Measurements from ENCODE around the gene PAK1IP1. TPM values are rescaled to one million over a fixed set of nuclear protein-coding genes. Genes with fewer than 3 reads are reported as not detected.
A peak's percentile ranks its signal among the peaks of the same experiment; 100 is the strongest.
"Not testable (repeated sequence)": the region's sequence is repeated elsewhere in the genome, so short reads cannot be mapped to it uniquely, and the experiment has no call there.

Gene PAK1IP1
- polyA plus RNA-seq, 1 donor = 15.2 TPM

- Histone ChIP-seq H3K9me3 (ENCODE audit: control insufficient read depth, low read depth, low read length) (no peaks in the 10 kb centered on the region), H3K4me1 (ENCODE audit: control insufficient read depth, insufficient read depth, low read length) (no peaks in the 10 kb centered on the region), H3K4me3 (ENCODE audit: low read length) (no peak overlapping the region), H3K27ac (ENCODE audit: low read length) (no peak overlapping the region), H3K27me3 (ENCODE audit: control insufficient read depth, insufficient read depth, low read length) (no peaks in the 10 kb centered on the region), H3K36me3 (ENCODE audit: control insufficient read depth, insufficient read depth, low read length) (peaks cover 4% of the 10 kb centered on the region)
- DNase-seq = no peak
These were observed 45.3 kb downstream of the PAK1IP1 start for GRCh38 chr6:10740061-10740460.

GRCh38 chr6:10741643-10742042 is 46.9 kb downstream of the PAK1IP1 start:
- H3K4me3 ChIP-seq (ENCODE audit: low read length); H3K9me3 ChIP-seq (ENCODE audit: control insufficient read depth, low read depth, low read length); H3K27ac ChIP-seq (ENCODE audit: low read length); DNase-seq; H3K4me1 ChIP-seq (ENCODE audit: control insufficient read depth, insufficient read depth, low read length); H3K27me3 ChIP-seq (ENCODE audit: control insufficient read depth, insufficient read depth, low read length); H3K36me3 ChIP-seq (ENCODE audit: control insufficient read depth, insufficient read depth, low read length): not testable (repeated sequence)
- WGBS (ENCODE audit: insufficient coverage, low lambda C conversion rate) = no CpG with 5 or more reads among the region's 4 CpGs

DNA sequence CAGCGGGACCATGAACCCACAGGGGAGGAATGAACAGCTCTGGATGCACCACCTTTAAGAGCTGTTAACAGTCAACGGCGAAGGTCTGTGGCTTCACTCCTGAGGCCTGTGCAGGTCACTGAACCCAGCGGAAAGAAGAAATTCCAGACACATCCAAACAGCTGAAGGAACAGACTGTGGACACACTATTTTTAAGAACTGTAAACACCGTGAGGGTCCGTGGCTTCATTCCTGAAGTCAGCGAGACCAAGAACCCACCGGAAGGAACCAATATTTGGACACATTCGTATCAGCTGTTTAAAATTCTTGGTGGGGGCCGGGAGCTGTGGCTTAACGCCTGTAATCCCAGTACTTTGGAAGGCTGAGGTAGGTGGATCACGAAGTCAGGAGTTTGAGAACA is 47.5 kb downstream of the PAK1IP1 start:
- WGBS (ENCODE audit: insufficient coverage, low lambda C conversion rate) = no CpG with 5 or more reads among the region's 12 CpGs
- Histone ChIP-seq H3K27ac (ENCODE audit: low read length) (no peak overlapping the region), H3K36me3 (ENCODE audit: control insufficient read depth, insufficient read depth, low read length) (peaks cover 4% of the 10 kb centered on the region), H3K4me3 (ENCODE audit: low read length) (no peak overlapping the region), H3K9me3 (ENCODE audit: control insufficient read depth, low read depth, low read length) (no peaks in the 10 kb centered on the region), H3K27me3 (ENCODE audit: control insufficient read depth, insufficient read depth, low read length) (no peaks in the 10 kb centered on the region), H3K4me1 (ENCODE audit: control insufficient read depth, insufficient read depth, low read length) (no peaks in the 10 kb centered on the region)
- no peak for DNase-seq

- no peaks in the 10 kb centered on the region for H3K27me3 ChIP-seq (ENCODE audit: control insufficient read depth, insufficient read depth, low read length)
These were observed 48.7 kb downstream of the PAK1IP1 start for GRCh38 chr6:10743515-10743914.

GRCh38 chr6:10745116-10745515 is 50.3 kb downstream of the PAK1IP1 start:
- H3K4me3 ChIP-seq (ENCODE audit: low read length) = no peak overlapping the region
- H3K9me3 ChIP-seq (ENCODE audit: control insufficient read depth, low read depth, low read length) = no peaks in the 10 kb centered on the region
- no peaks in the 10 kb centered on the region for H3K27me3 ChIP-seq (ENCODE audit: control insufficient read depth, insufficient read depth, low read length)
- no peak overlapping the region for H3K27ac ChIP-seq (ENCODE audit: low read length)
- WGBS (ENCODE audit: insufficient coverage, low lambda C conversion rate) = 100% methylated on average over 1 of the region's 5 CpGs
- H3K4me1 ChIP-seq (ENCODE audit: control insufficient read depth, insufficient read depth, low read length) = peaks cover 18% of the 10 kb centered on the region
- DNase-seq = no peak
- H3K36me3 ChIP-seq (ENCODE audit: control insufficient read depth, insufficient read depth, low read length) = peaks cover 2% of the 10 kb centered on the region

More at GRCh38 chr6:10743515-10743914, 48.7 kb downstream of the PAK1IP1 start:
- Histone ChIP-seq H3K36me3 (ENCODE audit: control insufficient read depth, insufficient read depth, low read length) (peaks cover 4% of the 10 kb centered on the region), H3K9me3 (ENCODE audit: control insufficient read depth, low read depth, low read length) (no peaks in the 10 kb centered on the region), H3K4me1 (ENCODE audit: control insufficient read depth, insufficient read depth, low read length) (peaks cover 2% of the 10 kb centered on the region), H3K27ac (ENCODE audit: low read length) (no peak overlapping the region), H3K4me3 (ENCODE audit: low read length) (no peak overlapping the region)
- no CpG with 5 or more reads among the region's 6 CpGs for WGBS (ENCODE audit: insufficient coverage, low lambda C conversion rate)
- DNase-seq = no peak

DNA sequence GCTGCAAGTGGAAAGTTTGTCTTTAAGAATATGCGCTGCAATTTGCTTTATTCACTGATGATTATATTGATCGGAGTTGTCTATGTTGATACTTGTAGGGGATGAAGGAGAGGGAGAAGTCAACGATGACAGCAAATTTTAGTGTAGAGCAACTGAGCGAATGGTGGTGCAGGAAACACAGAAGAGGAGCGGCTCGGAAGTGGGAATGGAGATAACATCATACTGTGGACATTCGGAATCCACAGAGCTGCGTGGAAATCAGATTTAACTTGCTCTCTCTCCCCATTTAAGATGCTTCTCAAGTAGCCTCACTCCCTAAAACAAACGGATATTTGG is 52.1 kb downstream of the PAK1IP1 start:
- 74% methylated on average over 3 of the region's 9 CpGs for WGBS (ENCODE audit: insufficient coverage, low lambda C conversion rate)
- peak overlapping the region; percentile 61 for H3K27ac ChIP-seq (ENCODE audit: low read length)
- H3K9me3 ChIP-seq (ENCODE audit: control insufficient read depth, low read depth, low read length) = no peaks in the 10 kb centered on the region

DNA sequence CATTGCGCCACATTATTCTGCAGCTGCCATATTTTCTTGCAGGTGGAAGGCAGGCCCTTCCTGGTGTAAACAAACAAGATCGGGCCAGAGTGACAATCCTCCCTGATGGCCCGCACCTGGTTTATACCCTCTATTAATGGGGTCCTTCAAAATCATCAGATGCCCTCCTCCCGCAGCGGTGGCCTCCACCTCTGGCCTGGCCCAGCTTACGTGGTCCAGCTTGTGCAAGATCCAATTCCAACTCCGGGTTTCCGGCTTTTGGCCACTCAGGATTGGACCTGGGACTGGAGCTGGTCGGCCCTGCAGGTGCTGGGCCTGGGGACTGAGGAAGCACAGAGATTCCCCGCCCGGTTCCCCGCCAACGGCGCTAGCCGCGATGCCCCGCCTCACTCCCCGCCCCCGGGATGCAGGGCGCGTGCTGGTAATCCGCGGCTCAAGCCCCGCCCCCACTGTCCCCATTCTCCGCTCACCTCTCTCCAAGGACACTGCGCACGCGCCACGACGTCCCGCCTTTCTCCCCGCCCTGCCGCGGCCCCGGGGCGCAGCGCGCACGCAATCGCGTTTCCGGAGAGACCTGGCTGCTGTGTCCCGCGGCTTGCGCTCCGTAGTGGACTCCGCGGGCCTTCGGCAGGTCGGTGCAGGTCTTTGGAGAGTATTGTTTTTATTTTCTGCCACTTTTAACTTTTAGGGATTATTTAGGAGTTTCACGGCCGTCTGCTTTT is 52.6 kb downstream of the PAK1IP1 start, which contains the start of gene TMEM14B:
Gene TMEM14B, plus strand, starts transcription at position 555 of the 722 bp plus-strand sequence. CDS start 1,441 bp downstream, outside the sequence.
- no peaks in the 10 kb centered on the region for H3K27me3 ChIP-seq (ENCODE audit: control insufficient read depth, insufficient read depth, low read length)
- H3K27ac ChIP-seq (ENCODE audit: low read length) = peak within 1 kb of the TSS; percentile 62
- H3K9me3 ChIP-seq (ENCODE audit: control insufficient read depth, low read depth, low read length) = no peaks in the 10 kb centered on the region
- H3K4me3 ChIP-seq (ENCODE audit: low read length) = peak within 1 kb of the TSS; percentile 83
- peaks cover 13% of the 10 kb centered on the region for H3K36me3 ChIP-seq (ENCODE audit: control insufficient read depth, insufficient read depth, low read length)
- WGBS (ENCODE audit: insufficient coverage, low lambda C conversion rate) = no CpG with 5 or more reads among the region's 52 CpGs
- peak; percentile 98 to 99 for DNase-seq
- H3K4me1 ChIP-seq (ENCODE audit: control insufficient read depth, insufficient read depth, low read length) = peaks cover 19% of the 10 kb centered on the region

More for the DNA sequence above, 52.1 kb downstream of the PAK1IP1 start:
- no peaks in the 10 kb centered on the region for H3K27me3 ChIP-seq (ENCODE audit: control insufficient read depth, insufficient read depth, low read length)
- H3K4me1 ChIP-seq (ENCODE audit: control insufficient read depth, insufficient read depth, low read length) = peaks cover 19% of the 10 kb centered on the region
- H3K4me3 ChIP-seq (ENCODE audit: low read length) = peak overlapping the region; percentile 83
- H3K36me3 ChIP-seq (ENCODE audit: control insufficient read depth, insufficient read depth, low read length) = peaks cover 13% of the 10 kb centered on the region
- DNase-seq = no peak

DNA sequence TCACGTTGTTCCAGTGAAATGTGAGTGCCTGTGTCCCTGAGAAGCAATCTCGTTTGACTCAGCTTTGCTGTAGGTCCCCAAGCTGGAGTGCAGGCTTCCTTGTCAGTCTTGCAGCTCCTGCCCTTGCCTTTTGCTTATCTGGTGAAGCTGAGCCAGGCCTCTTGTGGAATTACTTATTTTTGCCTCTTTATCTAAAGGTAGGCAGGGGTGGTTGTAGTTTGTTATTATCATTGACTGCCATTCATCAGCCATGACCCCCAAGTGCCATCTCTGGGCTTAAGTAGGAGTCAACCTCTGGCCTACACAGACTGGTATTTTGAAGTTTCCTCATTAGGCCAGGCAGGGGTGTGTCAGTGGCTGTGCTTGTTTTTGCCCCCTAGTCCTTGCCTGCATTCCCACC is 55.0 kb downstream of the PAK1IP1 start:
- WGBS (ENCODE audit: insufficient coverage, low lambda C conversion rate) = no CpG with 5 or more reads among the region's 2 CpGs
- peak in 1 of 2 donors; percentile 36 for DNase-seq
- H3K9me3 ChIP-seq (ENCODE audit: control insufficient read depth, low read depth, low read length) = no peaks in the 10 kb centered on the region
- no peak overlapping the region for H3K4me3 ChIP-seq (ENCODE audit: low read length)
- peaks cover 19% of the 10 kb centered on the region for H3K4me1 ChIP-seq (ENCODE audit: control insufficient read depth, insufficient read depth, low read length)
- H3K36me3 ChIP-seq (ENCODE audit: control insufficient read depth, insufficient read depth, low read length) = peaks cover 36% of the 10 kb centered on the region
- no peak overlapping the region for H3K27ac ChIP-seq (ENCODE audit: low read length)
- H3K27me3 ChIP-seq (ENCODE audit: control insufficient read depth, insufficient read depth, low read length) = no peaks in the 10 kb centered on the region

DNA sequence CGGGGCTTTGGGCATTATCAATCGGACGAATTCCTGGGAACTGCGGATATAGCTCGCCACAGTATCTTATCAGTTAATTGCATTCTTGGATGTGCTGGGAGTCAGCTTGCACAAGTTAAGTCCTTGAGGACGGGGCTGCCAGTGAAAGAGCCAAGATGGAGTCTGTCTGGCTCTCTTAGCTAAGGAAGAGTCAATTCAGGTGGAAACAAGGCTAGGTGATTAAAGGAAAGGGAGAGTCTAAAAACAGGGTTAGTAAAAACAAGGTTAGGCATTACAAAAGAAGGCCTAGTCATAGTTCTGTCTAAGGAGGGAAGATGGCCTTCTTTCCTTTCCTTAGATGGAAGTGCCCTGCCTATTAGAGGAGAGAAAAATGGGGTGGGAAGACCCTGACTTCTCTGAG is 55.8 kb downstream of the PAK1IP1 start:
- H3K4me1 ChIP-seq (ENCODE audit: control insufficient read depth, insufficient read depth, low read length) = peaks cover 19% of the 10 kb centered on the region
- not testable (repeated sequence) for H3K9me3 ChIP-seq (ENCODE audit: control insufficient read depth, low read depth, low read length); H3K27me3 ChIP-seq (ENCODE audit: control insufficient read depth, insufficient read depth, low read length); DNase-seq; H3K27ac ChIP-seq (ENCODE audit: low read length); H3K4me3 ChIP-seq (ENCODE audit: low read length)
- peaks cover 43% of the 10 kb centered on the region for H3K36me3 ChIP-seq (ENCODE audit: control insufficient read depth, insufficient read depth, low read length)
- WGBS (ENCODE audit: insufficient coverage, low lambda C conversion rate) = no CpG with 5 or more reads among the region's 6 CpGs

- not testable (repeated sequence) for H3K27me3 ChIP-seq (ENCODE audit: control insufficient read depth, insufficient read depth, low read length); H3K9me3 ChIP-seq (ENCODE audit: control insufficient read depth, low read depth, low read length); DNase-seq; H3K4me3 ChIP-seq (ENCODE audit: low read length); H3K27ac ChIP-seq (ENCODE audit: low read length)
- H3K36me3 ChIP-seq (ENCODE audit: control insufficient read depth, insufficient read depth, low read length) = peaks cover 51% of the 10 kb centered on the region
- no CpG with 5 or more reads among the region's 5 CpGs for WGBS (ENCODE audit: insufficient coverage, low lambda C conversion rate)
- peaks cover 19% of the 10 kb centered on the region for H3K4me1 ChIP-seq (ENCODE audit: control insufficient read depth, insufficient read depth, low read length)
These were observed 57.0 kb downstream of the PAK1IP1 start for GRCh38 chr6:10751757-10752156.

- Histone ChIP-seq H3K9me3 (ENCODE audit: control insufficient read depth, low read depth, low read length) (no peaks in the 10 kb centered on the region), H3K27ac (ENCODE audit: low read length) (no peak overlapping the region), H3K27me3 (ENCODE audit: control insufficient read depth, insufficient read depth, low read length) (no peaks in the 10 kb centered on the region), H3K4me1 (ENCODE audit: control insufficient read depth, insufficient read depth, low read length) (no peaks in the 10 kb centered on the region), H3K36me3 (ENCODE audit: control insufficient read depth, insufficient read depth, low read length) (peaks cover 59% of the 10 kb centered on the region), H3K4me3 (ENCODE audit: low read length) (no peak overlapping the region)
- WGBS (ENCODE audit: insufficient coverage, low lambda C conversion rate) = no CpG with 5 or more reads among the region's 1 CpG
- no peak for DNase-seq
These were observed 61.3 kb downstream of the PAK1IP1 start for GRCh38 chr6:10756085-10756484.
